MM.1S (cell line): Measurements from ENCODE around the gene TARS3.
"Not testable (repeated sequence)": the region's sequence is repeated elsewhere in the genome, so short reads cannot be mapped to it uniquely, and the experiment has no call there.

Experiments
- CTCF ChIP-seq: fragments of 300-600 bp; sonication (generic); IDR thresholded peaks from 2 replicates; pipeline ENCODE4 v1.5.1; 2016; ENCODE audit warnings: antibody characterized with exemption, low read length, mixed read lengths
- EZH2 ChIP-seq: fragments of 300-600 bp; sonication (generic); optimal IDR thresholded peaks from 2 replicates; pipeline ENCODE3; 2017; ENCODE audit warnings: low read depth, mild to moderate bottlenecking, antibody characterized with exemption, low read length, mixed read lengths
- EZH2phosphoT487 ChIP-seq: fragments of 300-600 bp; sonication (generic); IDR thresholded peaks from 2 replicates; pipeline ENCODE4 v1.6.1; 2018; ENCODE audit warnings: antibody characterized with exemption, low read length

- TF ChIP-seq CTCF, EZH2, EZH2phosphoT487: not testable (repeated sequence)
These were observed 42.9 kb upstream of the TARS3 start for GRCh38 chr15:101767083-101767640.
